HT1080 (cell line): Measurements from ENCODE around the gene RNF208. TPM values are rescaled to one million over a fixed set of nuclear protein-coding genes. Genes with fewer than 3 reads are reported as not detected.

Experiments used
- DNase-seq: peaks from one replicate; pipeline ENCODE4 v3.0.0-alpha.2; 2015; ENCODE audit warnings: low read depth
- total RNA-seq: library from RNA; depleted of rRNA; stranded (reverse); fragments of >200 nt; shearing (Covaris generic); gene quantifications from 2 replicates; pipeline ENCODE4 v1.2.3, GENCODE V29; 2014

Gene RNF208
- total RNA-seq, 1 experiment from 2014 or later = 0.96 TPM

DNA sequence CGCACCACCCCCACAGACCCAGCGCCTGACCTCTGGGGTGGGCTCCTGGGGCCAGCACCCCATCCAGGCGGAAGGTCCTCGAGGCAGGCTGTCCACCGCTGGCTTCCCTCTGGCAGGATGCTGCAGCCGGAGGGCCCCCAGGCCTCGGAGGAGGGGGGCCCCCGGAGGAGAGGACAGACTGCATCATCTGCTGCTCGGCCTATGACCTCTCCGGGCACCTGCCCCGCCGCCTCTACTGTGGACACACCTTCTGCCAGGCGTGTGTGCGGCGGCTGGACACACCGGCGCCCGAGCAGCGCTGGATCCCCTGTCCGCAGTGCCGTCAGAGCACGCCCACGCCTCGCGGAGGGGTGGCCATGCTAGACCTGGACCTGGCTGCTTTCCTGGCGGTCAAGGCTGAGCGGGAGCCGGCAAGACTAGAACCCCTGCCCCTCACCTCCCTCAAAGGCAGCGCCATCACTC, 6.5 kb upstream of the RNF208 start:
- no peak for DNase-seq

DNA sequence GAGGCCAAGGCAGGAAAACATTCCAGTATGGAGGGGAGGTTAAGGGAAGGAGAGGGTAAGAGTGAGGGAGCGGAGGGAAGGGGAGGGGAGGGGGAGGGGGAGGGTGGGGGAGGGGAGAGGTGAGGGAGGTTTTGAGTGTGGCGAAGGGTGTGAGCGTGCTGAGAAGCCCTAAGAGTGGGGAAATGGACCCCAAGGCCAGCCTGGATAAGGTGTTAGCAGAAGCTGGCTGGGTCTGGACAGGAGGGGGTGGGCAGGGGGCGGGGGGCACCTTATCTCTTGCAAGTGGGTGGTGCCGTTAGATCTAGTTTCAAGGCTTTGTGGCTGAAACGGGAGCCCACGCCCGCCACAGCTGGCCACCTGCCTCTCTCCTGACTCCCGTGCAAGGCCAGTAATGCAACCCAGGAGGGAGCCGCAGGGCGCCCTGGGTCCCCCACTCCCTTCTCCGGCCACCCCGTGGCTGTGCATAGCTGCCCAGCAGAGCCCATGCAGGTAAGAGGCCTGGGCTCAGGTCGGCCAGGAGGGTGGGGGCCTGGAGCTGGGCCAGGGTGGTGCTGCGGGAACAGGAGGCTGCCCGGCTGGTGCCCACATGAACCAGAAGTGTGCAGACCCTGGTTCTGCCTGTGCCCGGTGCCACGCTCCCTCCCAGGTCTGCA, 5.9 kb upstream of the RNF208 start:
- no peak for DNase-seq

DNA sequence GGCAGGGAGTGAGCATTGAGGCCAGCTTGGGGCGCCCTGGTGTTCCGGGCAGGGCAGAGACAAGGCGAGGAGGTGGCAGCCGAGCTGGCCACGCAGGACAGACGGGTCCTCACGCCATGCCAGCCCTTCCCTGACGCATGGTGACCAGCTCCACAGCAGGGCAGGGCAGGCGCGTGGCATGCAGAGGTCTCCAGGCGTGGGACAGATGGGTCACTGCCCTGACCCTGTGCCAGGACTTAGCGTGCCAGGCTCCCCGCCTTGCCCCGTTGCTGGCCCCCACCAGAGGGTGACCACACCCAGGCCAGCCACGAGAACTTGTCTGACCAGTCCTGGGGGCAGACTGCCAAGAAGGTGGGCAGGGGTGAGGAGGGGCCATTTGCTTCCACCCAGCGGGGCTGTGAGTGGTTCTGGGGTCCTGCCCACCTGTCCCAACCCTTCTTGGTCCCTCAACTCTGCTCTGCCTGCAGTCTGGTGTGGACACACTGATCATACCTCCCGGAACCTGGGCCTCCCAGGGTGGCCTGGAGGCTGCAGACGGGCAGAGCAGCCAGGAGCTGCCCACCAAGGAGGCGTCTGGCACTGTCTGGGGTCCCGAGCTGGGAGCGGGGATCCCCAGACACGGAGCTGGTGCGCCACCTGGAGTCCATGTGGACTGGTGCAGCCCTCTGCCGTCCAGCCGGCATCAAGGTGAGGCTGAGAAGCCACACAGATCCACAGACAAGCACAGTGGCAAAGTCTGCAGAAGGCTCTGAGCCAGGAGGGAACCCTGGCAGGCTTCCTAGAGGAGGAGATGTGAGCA, 5.2 kb upstream of the RNF208 start, which contains the start of gene RNF224:
Gene RNF224 (plus strand): TSS at position 449 of the 799 bp plus-strand sequence. CDS start 834 bp downstream, outside the sequence.
- peak; percentile 75 for DNase-seq

DNA sequence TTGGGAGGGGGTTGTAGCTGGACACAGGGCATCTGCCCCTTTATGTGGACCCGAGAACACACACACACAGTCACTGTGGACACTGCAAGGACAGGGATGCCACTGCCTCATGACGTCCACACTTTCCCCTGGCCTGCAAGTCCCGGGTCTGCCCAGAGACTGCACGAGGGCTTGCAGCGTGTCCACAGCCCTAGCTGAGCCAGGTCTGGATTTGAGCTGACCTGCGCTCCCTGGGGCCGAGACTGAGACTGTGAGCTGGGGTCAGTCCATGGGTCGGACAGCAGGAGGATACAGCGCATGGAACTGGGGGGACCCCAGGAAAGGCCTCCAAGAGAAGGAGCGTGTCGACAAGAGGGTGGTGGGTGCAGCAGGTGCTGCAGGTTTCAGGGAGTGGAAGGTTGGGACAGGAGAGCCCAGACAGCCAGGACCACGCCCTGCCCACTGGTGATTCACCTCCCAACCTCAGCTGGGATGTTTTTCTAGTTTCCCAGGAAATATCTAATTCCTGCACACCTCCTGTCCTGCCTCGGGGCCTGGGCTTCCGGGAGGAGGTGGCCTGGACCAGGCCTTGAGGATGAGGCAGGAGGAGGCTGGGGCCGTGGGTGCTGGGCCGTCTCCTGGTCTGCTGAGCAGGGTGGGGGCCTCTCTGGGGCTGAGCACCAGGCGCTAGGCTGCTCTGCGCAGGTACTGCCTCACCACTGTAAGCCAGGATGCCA, 4.5 kb upstream of the RNF208 start:
- DNase-seq = peak; percentile 81

GRCh38 chr9:137225699-137226331, 3.8 kb upstream of the RNF208 start:
- no peak for DNase-seq

- peak; percentile 52 for DNase-seq
Observed at GRCh38 chr9:137224830-137225694, 3.0 kb upstream of the RNF208 start, which contains the start of gene CYSRT1. TSS of gene CYSRT1 (plus strand) at chr9:137225174. CDS start at chr9:137225622, 448 bp downstream.

DNA sequence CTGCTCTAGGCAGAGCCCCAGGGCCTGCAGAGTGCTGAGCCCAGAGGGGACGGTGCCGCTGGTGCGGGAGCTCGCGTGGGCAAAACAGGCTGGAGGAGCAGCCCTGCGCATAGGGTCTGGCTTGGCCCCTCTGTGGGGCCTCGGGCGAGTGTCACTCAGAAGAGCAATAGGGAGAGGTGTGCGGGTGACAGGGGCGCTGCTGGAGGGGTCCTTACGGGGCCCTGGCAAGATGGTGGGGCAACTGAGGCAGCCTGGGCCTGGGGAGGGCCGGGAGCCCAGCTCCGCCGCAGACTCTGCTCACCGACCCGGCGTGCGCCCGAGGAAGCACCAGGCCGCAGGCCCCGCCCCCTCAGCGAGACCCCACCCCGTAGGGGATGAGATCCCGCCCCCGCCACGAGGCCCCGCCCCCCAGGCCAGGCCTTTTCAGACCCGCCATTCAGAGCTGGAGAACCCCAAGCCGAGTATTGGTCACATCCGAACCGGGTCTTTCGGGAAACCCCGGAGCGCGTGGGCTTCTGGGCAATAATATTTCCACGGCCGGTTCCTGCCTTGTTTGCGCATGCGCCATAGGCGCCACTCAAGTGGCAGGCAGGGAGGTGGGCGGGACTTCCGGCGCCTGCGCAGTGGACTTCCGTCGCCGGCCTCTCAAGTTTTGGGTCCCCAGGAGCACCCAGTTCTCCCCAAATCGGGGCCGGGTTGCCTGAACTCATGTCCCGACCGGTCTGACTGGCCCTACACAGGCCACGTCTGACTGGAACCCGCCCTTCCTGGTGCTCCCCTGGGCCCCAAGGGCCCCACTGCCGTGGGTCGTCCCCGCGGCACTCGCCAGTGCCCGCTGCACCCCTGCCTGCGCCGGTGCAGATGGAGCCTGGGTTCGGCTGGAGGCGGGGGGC, 1.3 kb upstream of the RNF208 start:
- peak; percentile 96 for DNase-seq

DNA sequence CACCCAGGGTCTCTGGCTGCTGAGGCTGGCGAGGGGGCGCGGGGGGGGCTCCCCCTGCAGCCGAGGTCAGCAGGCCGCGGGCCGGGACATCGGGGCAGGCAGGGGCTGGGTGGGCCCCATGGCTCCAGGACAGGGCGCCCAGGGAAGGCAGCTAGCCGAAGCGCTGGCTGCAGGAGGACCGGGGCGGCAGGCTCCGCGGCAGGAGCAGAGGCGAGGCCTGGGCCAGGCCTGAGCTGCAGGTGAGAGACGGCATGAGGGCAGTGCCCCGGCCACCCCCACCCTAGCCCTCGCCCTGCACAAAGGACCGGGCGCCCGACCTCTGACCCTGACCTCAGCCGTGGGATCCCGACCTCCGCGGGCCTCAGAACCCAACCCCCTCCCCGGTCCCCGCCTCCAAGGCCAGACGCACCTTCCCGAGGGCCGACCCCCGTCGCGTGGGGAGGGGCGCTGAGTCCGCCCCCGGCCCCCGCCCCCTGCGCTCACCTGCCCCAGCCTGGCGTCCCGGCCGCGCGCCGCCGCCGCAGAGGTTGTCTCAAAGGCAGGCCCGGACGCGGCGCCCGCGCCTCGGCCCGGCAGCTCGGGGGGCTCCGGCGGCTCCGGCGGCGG, 431 bp downstream of the RNF208 start:
- DNase-seq = no peak

DNA sequence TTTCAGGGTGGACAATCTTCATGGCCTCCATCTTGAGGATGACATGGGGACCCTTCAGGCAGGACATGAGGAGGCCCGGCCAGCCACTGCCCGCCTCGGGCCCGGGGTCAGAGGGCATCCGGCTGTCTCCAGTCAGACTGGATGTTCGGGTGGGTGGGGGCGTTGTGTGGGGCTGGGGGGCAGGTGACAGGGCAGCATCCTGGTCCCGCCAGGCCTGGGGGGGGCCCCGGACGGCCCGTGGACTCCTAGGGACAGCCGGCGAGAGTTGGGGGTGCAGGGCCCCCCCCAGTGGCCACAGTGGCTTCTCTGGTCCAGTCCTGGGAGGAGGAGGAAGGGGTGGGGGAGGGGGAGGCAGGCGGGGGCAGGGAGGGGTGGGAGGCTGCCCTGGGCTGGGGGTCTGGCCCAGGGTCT, 940 bp downstream of the RNF208 start:
- DNase-seq = no peak

DNA sequence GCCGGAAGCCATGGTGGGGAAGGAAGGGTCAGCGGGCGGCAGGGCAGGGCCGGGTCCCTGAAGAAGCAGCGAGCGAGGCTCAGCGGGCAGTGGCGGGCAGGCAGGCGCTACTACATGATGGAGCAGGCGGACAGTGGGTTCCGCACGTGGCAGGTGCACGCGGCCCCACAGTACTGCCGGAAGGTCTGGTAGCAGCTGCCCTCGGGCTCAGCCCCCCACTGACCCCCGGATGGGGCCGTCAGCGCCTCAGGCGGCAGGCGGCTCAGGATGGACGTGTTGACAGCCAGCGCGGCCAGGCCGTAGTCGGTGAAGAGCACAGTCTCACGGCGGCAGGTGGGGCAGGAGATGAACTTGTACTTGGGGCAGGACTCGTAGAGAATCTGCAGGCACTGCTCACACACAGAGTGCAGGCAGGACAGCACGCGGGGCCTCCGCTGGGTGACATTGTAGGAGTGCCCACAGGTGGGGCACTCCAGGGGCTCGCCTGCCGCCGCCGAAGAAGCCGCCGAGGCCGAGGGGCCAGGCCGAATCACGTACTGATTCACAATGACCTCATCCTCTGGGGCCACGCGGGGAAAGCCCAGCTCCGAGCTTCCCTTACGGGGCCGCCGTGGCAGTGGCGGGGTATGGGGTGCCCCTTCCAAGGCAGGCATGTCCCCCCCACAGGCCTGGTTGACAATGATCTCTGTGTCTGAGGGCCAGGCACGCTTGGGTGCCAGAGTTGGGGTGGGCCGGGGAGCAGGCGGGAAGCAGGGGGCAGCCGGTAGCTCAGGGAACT, 1.5 kb downstream of the RNF208 start:
- no peak for DNase-seq

DNA sequence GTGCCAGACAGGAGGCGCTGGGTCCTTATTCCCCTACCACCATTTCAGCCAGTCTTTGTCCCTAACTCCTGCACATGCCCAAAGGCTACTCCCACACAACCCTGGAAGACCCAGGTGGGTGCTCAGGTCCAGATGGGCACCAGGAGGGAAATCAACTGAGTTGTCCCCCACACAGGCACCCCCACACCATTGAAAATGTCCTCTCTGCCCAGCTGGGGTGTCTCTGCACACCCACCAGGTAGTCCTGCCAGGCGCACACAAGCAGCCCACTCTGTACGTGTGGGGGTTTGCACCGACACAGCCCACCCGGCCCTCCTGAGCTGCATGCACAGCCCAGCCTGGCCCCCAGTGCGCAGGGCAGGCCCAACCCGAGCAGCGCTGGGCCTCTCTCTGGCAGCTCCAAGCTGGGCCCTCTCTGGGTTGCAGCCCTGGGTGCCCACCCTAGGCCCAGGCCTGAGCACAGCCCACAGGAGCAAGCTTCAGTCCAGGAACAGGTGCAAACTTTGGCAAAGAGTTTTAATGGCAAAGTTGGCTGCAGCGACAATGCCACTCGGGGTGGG, 2.2 kb downstream of the RNF208 start:
- DNase-seq = no peak

DNA sequence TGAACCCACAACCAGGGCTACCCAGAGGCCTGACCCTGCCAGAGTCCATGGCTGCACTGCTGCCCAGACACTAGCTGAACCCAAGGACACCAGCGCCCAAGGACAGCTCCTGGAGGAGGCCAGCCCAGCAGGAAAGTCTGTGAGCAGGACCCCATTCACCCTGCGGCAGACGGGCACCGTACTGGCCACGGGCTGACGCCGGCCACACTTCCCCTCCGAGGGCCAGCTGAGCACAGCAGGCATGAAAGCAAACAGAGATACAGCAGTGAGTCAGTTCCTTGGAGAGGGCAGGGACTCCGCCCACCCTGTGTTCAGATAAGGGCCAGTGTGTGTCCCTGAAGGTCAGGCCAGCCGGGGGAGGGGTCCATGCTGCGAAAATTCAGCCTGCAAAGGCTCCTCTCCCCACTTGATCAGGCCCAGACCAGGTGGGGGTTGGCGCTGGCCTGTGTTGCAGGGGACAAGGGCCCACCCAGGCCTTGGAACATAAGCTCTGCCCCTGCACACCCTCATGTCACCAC, 3.2 kb downstream of the RNF208 start:
- DNase-seq = peak; percentile 43

- no peak for DNase-seq
Observed at GRCh38 chr9:137218212-137218753, 3.8 kb downstream of the RNF208 start.

GRCh38 chr9:137217276-137218211, 4.5 kb downstream of the RNF208 start:
- DNase-seq = no peak

DNA sequence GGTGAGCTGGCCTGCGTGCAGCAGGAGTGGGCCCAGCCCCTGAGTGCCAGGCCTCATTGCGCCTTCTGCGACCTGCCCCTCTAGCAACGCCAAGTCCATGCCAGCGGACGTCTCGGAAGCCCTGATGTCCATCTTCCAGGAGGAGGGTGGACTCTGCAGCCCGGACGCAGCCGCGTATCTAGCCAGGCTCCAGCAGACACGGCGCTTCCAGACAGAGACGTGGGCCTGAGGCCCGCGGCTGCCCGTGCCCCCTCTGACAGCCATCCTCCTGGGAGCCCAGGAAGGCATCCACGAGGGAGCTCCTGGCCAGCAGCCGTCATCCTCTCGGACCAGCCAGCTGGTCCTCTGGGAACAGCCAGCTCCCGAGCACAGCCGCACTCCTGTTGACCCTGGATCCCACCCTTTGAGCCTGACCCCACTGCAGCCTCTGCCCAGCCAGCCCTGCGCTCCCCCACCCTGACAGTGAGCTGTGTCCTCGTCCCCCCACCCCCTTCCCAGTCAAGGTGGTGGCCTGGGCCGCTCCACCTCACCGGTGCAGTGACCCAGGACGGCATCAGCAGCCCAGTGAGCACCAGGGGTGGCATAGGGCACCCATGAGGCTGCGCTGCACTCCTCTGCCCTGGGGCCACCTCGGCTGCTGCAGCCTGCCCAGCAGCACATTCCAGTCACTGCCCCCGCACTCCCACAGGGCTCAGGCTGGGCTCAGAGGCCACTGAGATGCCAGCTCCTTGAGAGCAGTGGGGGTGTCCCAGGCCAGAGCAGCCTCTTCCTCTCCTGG, 5.7 kb downstream of the RNF208 start:
- DNase-seq = no peak
